ENCODE results near the gene HGF.

GRCh38 chr7:81685270-81685868 is 84.5 kb downstream of the HGF start:
- TF ChIP-seq CTCF (IDR thresholded peaks at IDR 0.05; ENCODE audit: control extremely low read depth in 1 of 3, insufficient read depth in 1 of 3, low read depth in 1 of 3, low read length in 3 of 3) (no peak), TEAD4 (IDR thresholded peaks at IDR 0.05; ENCODE audit: low read depth, low read length) (no peak), MAX (IDR thresholded peaks at IDR 0.05) (no peak), POLR2A (IDR thresholded peaks at IDR 0.05; ENCODE audit: control extremely low read depth in 1 of 2, low read depth in 2 of 2, low read length in 2 of 2) (no peak), CHD2 (IDR thresholded peaks at IDR 0.05; ENCODE audit: low read length) (no peak), POLR2AphosphoS5 (IDR thresholded peaks at IDR 0.05; ENCODE audit: low read depth, low read length) (no peak), HDAC2 (IDR thresholded peaks at IDR 0.05; ENCODE audit: borderline replicate concordance in 1 of 2, low read depth in 2 of 2, low read length in 2 of 2) (no peak), TAF1 (IDR thresholded peaks at IDR 0.05; ENCODE audit: low read depth, low read length) (no peak), SP1 (IDR thresholded peaks at IDR 0.05; ENCODE audit: low read depth, low read length) (no peak), EP300 (IDR thresholded peaks at IDR 0.05; ENCODE audit: borderline replicate concordance in 1 of 2, low read depth in 2 of 2, low read length in 2 of 2) (no peak), FOSL1 (IDR thresholded peaks at IDR 0.05; ENCODE audit: insufficient read depth, low read depth, low read length) (no peak), RFX5 (IDR thresholded peaks at IDR 0.05; ENCODE audit: borderline replicate concordance, low read depth, low read length) (no peak)
